ENCODE data around the gene GANAB. TPM values are rescaled to one million over a fixed set of nuclear protein-coding genes. Genes with fewer than 3 reads are reported as not detected.

GANAB gene
- total RNA-seq, 4 donors from 2014 or later, result 158 to 297 (median 201) TPM

DNA sequence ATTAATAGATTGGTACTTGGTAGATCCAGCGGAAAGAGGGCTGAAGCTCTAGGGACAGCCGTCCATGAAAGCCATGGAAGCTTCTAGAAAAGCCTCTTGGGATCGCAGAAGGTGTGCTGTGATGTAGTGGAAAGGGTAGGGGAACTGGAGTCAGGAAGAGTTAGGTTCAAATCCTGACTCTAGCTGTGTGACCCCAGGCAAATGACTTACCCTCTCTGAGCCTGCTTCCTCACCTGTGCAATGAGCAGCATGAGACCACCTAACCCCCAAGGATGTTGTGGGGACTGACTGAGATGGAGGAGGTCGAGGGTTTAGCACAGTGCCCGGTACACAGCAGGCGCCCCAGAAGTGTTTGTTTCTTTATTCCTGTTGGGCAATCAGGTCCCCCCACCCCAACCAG is 36.0 kb downstream of the GANAB start:
- Histone ChIP-seq H3K9me3 (no peaks in the 10 kb centered on the region), H3K4me3 (replicated peaks in 1 of 3) (no peak overlapping the region), H3K27me3 (no peaks in the 10 kb centered on the region), H3K36me3 (peaks cover 0 to 7% of the 10 kb centered on the region in 2 donors), H3K4me1 (peaks cover 10 to 21% of the 10 kb centered on the region in 2 donors), H3K27ac (no peak overlapping the region)
- 88 to 89% methylated on average over 6 of the region's 6 CpGs for WGBS, 2 donors
- no peak for DNase-seq
- intact Hi-C loops (cut with DNase I), result no loop called here
- no peak for TF ChIP-seq POLR2A (IDR thresholded peaks at IDR 0.05)
- TF ChIP-seq, protein P1, sequence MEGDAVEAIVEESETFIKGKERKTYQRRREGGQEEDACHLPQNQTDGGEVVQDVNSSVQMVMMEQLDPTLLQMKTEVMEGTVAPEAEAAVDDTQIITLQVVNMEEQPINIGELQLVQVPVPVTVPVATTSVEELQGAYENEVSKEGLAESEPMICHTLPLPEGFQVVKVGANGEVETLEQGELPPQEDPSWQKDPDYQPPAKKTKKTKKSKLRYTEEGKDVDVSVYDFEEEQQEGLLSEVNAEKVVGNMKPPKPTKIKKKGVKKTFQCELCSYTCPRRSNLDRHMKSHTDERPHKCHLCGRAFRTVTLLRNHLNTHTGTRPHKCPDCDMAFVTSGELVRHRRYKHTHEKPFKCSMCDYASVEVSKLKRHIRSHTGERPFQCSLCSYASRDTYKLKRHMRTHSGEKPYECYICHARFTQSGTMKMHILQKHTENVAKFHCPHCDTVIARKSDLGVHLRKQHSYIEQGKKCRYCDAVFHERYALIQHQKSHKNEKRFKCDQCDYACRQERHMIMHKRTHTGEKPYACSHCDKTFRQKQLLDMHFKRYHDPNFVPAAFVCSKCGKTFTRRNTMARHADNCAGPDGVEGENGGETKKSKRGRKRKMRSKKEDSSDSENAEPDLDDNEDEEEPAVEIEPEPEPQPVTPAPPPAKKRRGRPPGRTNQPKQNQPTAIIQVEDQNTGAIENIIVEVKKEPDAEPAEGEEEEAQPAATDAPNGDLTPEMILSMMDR (IDR thresholded peaks at IDR 0.05), result no peak

DNA sequence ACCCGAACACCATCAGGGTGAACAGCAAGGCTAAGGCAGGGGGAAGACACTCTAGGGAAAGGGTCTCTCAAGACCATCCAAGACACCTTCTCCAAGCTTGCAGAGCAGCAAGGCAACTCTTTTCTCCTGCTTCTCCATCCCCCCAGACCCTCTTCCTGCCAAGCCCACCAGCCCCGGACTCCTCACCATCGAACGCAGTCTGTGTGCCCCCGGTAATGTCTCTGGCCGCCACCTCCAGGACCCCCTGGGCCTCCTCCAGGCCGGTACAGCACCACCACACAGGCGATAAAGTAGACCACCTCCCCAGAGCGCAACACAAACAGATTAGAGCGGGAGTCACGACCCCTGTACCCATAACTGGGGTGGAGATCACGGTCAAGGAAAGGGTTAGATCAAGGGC is 37.6 kb downstream of the GANAB start:
- Histone ChIP-seq H3K36me3 (peaks cover 0 to 9% of the 10 kb centered on the region in 2 donors), H3K4me1 (peaks cover 10 to 21% of the 10 kb centered on the region in 2 donors), H3K9me3 (no peaks in the 10 kb centered on the region), H3K27me3 (no peaks in the 10 kb centered on the region), H3K27ac (no peak overlapping the region), H3K4me3 (replicated peaks in 1 of 3) (no peak overlapping the region)
- intact Hi-C loops (cut with DNase I), result no loop called here
- no peak for DNase-seq
- WGBS, 2 donors, result 92 to 93% methylated on average over 12 of the region's 12 CpGs
- no peak for TF ChIP-seq POLR2A (IDR thresholded peaks at IDR 0.05)
- TF ChIP-seq, protein P1 (IDR thresholded peaks at IDR 0.05), result no peak

DNA sequence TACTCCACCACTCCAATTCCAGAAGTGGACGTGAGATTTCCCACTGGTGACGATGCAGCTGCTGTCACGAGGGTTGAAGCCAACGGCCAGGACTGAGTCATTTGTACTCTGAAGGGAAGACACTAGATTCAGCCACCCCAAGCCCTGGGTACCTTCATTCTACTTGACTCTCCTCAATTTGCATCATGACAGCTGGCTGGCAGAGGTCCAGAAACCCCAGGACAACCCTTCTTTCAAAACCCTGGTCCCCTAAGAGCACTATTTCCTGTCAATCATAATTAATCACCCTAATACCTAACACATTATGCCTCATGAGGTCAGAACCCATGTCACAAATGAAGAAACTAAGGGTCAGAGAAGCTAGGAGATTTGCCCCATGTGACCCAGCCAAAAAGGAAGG is 38.7 kb downstream of the GANAB start:
- 72 to 85% methylated on average over 4 of the region's 4 CpGs for WGBS, 2 donors
- peaks cover 10 to 12% of the 10 kb centered on the region in 2 donors for H3K4me1 ChIP-seq
- H3K36me3 ChIP-seq, result peaks cover 0 to 9% of the 10 kb centered on the region in 2 donors
- H3K27ac ChIP-seq, result no peak overlapping the region
- intact Hi-C loops (cut with DNase I), result no loop called here
- no peak for DNase-seq
- no peak overlapping the region for H3K4me3 ChIP-seq (replicated peaks in 1 of 3)
- no peaks in the 10 kb centered on the region for H3K9me3 ChIP-seq
- no peaks in the 10 kb centered on the region for H3K27me3 ChIP-seq
- TF ChIP-seq POLR2A (IDR thresholded peaks at IDR 0.05), result no peak
- TF ChIP-seq, protein P1 (IDR thresholded peaks at IDR 0.05), result no peak

DNA sequence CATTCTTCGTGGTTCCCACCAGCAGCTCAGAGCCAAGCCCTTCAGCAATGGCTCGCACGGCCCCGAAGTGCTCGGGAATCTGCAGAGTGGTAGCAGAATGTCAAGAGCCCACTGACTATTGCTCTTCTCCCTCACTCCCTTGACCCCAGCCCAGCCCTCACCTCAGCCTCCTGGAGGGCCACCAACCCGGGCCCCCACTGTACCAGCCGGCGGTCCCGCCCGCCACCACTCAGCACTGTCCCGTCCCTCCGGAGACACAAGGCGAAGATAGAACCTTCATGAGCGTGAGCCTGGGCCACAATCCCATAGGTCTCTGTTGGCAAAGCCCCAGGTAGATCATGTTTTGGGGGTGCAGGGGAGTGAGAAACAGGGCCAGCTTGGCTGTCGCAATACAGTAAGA is 40.5 kb downstream of the GANAB start:
- H3K4me3 ChIP-seq (replicated peaks in 1 of 3), result no peak overlapping the region
- no peak for DNase-seq
- peaks cover 0 to 9% of the 10 kb centered on the region in 2 donors for H3K36me3 ChIP-seq
- no peaks in the 10 kb centered on the region for H3K9me3 ChIP-seq
- TF ChIP-seq, protein P1 (IDR thresholded peaks at IDR 0.05), result no peak
- TF ChIP-seq POLR2A (IDR thresholded peaks at IDR 0.05), result no peak
- WGBS, 2 donors, result 91 to 97% methylated on average over 12 to 15 of the region's 15 CpGs
- no peaks in the 10 kb centered on the region for H3K27me3 ChIP-seq
- peaks cover 3 to 5% of the 10 kb centered on the region in 2 donors for H3K4me1 ChIP-seq
- H3K27ac ChIP-seq, result no peak overlapping the region
- intact Hi-C loops (cut with DNase I), result no loop called here

DNA sequence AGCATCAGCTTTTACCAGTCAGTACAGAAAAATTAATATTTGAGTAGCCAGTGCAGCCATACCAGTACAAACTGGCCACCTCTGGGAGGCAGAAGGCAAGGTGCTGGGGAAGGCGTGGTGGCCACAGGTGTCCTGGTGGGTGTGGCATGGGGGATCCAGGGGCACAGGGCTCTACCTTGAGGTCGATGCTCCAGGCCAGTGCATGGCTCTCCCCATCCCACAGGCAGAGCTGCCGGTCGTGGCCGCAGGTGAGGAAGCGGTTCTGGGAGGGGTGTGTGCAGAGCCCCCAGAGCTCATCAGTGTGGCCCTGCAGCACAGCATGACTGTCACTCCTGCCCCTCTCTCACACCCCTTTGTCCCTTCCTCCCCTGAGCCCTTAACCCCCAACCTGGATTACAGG is 40.9 kb downstream of the GANAB start:
- peaks cover 0 to 9% of the 10 kb centered on the region in 2 donors for H3K36me3 ChIP-seq

More for the DNA sequence above, 40.9 kb downstream of the GANAB start:
- intact Hi-C loops (cut with DNase I), result no loop called here
- no peak overlapping the region for H3K4me3 ChIP-seq (replicated peaks in 1 of 3)
- H3K27me3 ChIP-seq, result no peaks in the 10 kb centered on the region
- WGBS, 2 donors, result 79 to 100% methylated on average over 1 to 5 of the region's 6 CpGs
- H3K4me1 ChIP-seq, result peaks cover 3 to 5% of the 10 kb centered on the region in 2 donors
- H3K27ac ChIP-seq, result no peak overlapping the region
- no peak for DNase-seq
- H3K9me3 ChIP-seq, result no peaks in the 10 kb centered on the region
- TF ChIP-seq POLR2A (IDR thresholded peaks at IDR 0.05), result no peak
- TF ChIP-seq, protein P1 (IDR thresholded peaks at IDR 0.05), result no peak

All from thyroid gland (tissue), 4 donors.